CD14-positive monocyte (primary cell): ENCODE results near the gene TTC23L. TPM values are rescaled to one million over a fixed set of nuclear protein-coding genes. Genes with fewer than 3 reads are reported as not detected.

Experiments used
- DNase-seq, 3 donors: peaks; one replicate each; pipeline ENCODE4 v3.0.0-alpha.2; 2011 to 2022
- H2AFZ ChIP-seq: 2 replicates; pipeline ENCODE4 v1.6.0; 2012; ENCODE audit warnings: mild to moderate bottlenecking, low read depth, low read length, inconsistent platforms; ENCODE audit not compliant: insufficient read depth, poor library complexity, severe bottlenecking
- H3K27ac ChIP-seq, 2 donors: 1 replicate in 1 of 2; 2 replicates in 1 of 2; pipeline ENCODE4 v1.5.1; 2012 to 2013; ENCODE audit warnings: low read length in 2 of 2, control low read depth in 1 of 2, inconsistent platforms in 1 of 2, low read depth in 1 of 2, mild to moderate bottlenecking in 1 of 2
- H3K27me3 ChIP-seq, 2 donors: one replicate each; pipeline versions ENCODE4 v1.6.0 to v1.6.1; 2011 to 2013; ENCODE audit warnings: low read length in 2 of 2; ENCODE audit not compliant: control insufficient read depth in 2 of 2, insufficient read depth in 2 of 2
- H3K36me3 ChIP-seq, 2 donors: replicated peaks in 1 of 2; 1 replicate in 1 of 2; 2 replicates in 1 of 2; pipeline versions ENCODE4 v1.5.1 to v1.6.1; 2012 to 2013; ENCODE audit warnings: low read length in 2 of 2, control low read depth in 1 of 2, inconsistent platforms in 1 of 2, mild to moderate bottlenecking in 1 of 2; ENCODE audit not compliant: insufficient read depth in 2 of 2, control insufficient read depth in 1 of 2
- H3K4me1 ChIP-seq, 2 donors: 1 replicate in 1 of 2; 2 replicates in 1 of 2; pipeline versions ENCODE4 v1.5.1 to v1.6.1; 2012 to 2013; ENCODE audit warnings: low read length in 2 of 2, control low read depth in 1 of 2, inconsistent platforms in 1 of 2, mild to moderate bottlenecking in 1 of 2, moderate library complexity in 1 of 2; ENCODE audit not compliant: insufficient read depth in 2 of 2, control insufficient read depth in 1 of 2
- H3K4me2 ChIP-seq: replicated peaks from 2 replicates; pipeline ENCODE3; 2012; ENCODE audit warnings: low read length, moderate library complexity, mild to moderate bottlenecking; ENCODE audit not compliant: poor library complexity, severe bottlenecking; ENCODE audit errors: extremely low read depth
- H3K4me3 ChIP-seq, 3 experiments: fragments of 200-600 bp in 1 of 3; sonication (generic) in 1 of 3; replicated peaks in 1 of 3; 1 replicate in 2 of 3; 2 replicates in 1 of 3; pipeline ENCODE4 v1.5.1; 2011 to 2013; ENCODE audit warnings: low read length in 3 of 3, mild to moderate bottlenecking in 3 of 3, control low read depth in 2 of 3, low read depth in 2 of 3, inconsistent platforms in 1 of 3, moderate library complexity in 1 of 3
- H3K79me2 ChIP-seq: 2 replicates; pipeline ENCODE4 v1.6.0; 2012; ENCODE audit warnings: mild to moderate bottlenecking, control low read depth, inconsistent platforms, low read length, moderate library complexity; ENCODE audit not compliant: insufficient read depth
- H3K9ac ChIP-seq: 2 replicates; pipeline ENCODE4 v1.6.0; 2017; ENCODE audit warnings: low read length, mild to moderate bottlenecking; ENCODE audit not compliant: insufficient read depth, poor library complexity, severe bottlenecking
- H3K9me3 ChIP-seq, 2 donors: replicated peaks in 1 of 2; 1 replicate in 1 of 2; 2 replicates in 1 of 2; pipeline versions ENCODE4 v1.5.1 to v1.6.1; 2012 to 2013; ENCODE audit warnings: low read length in 2 of 2, control low read depth in 1 of 2; ENCODE audit not compliant: control insufficient read depth in 1 of 2, insufficient read depth in 1 of 2
- H4K20me1 ChIP-seq: 2 replicates; pipeline ENCODE4 v1.6.0; 2012; ENCODE audit warnings: mild to moderate bottlenecking, low read length, control low read depth, moderate library complexity; ENCODE audit not compliant: insufficient read depth
- H3K27ac Mint-ChIP-seq, 7 donors: one replicate each; pipeline ENCODE4 v1.8.0; 2020; ENCODE audit warnings: mild to moderate bottlenecking in 7 of 7, mixed read lengths in 7 of 7, moderate library complexity in 6 of 7, inconsistent platforms in 2 of 7
- H3K27me3 Mint-ChIP-seq, 3 donors: one replicate each; pipeline ENCODE4 v1.8.0; 2021 to 2022; ENCODE audit warnings: low read depth in 3 of 3, mild to moderate bottlenecking in 3 of 3, mixed read lengths in 3 of 3, moderate library complexity in 3 of 3, inconsistent platforms in 1 of 3
- H3K36me3 Mint-ChIP-seq, 2 donors: one replicate each; pipeline ENCODE4 v1.8.0; 2020; ENCODE audit warnings: mixed read lengths in 2 of 2, inconsistent platforms in 1 of 2, mild to moderate bottlenecking in 1 of 2
- H3K4me1 Mint-ChIP-seq: one replicate; pipeline ENCODE4 v1.8.0; 2020; ENCODE audit warnings: mild to moderate bottlenecking, mixed read lengths
- H3K4me3 Mint-ChIP-seq, 2 donors: one replicate each; pipeline ENCODE4 v1.8.0; 2020; ENCODE audit warnings: mild to moderate bottlenecking in 2 of 2, mixed read lengths in 2 of 2, moderate library complexity in 1 of 2
- H3K9me3 Mint-ChIP-seq, 7 donors: one replicate each; pipeline ENCODE4 v1.8.0; 2020 to 2022; ENCODE audit warnings: mixed read lengths in 7 of 7, mild to moderate bottlenecking in 6 of 7, moderate library complexity in 6 of 7, inconsistent platforms in 2 of 7
- CTCF ChIP-seq: fragments of 200-600 bp; IDR thresholded peaks from one replicate; pipeline ENCODE4 v1.8.0; 2022; ENCODE audit warnings: antibody characterized with exemption, mild to moderate bottlenecking
- WGBS: methylation state at CpG from one replicate; pipeline ENCODE4 v1.1.5; 2013; ENCODE audit warnings: missing lambda C conversion rate; ENCODE audit not compliant: insufficient coverage; 5-methylcytosine and 5-hydroxymethylcytosine counted together
- intact Hi-C, 2 donors: fragments of 100-400 bp; cut with micrococcal nuclease; formaldehyde crosslinking; loops; one replicate each; pipeline versions ENCODE4 v1.15.0 to v1.15.1; 2023
- polyA plus RNA-seq, 3 donors: library from polyadenylated mRNA; depleted of rRNA in 1 of 3; unstranded in 2 of 3; stranded (reverse) in 1 of 3; fragments of 300-500 nt in 2 of 3; fragments of >200 nt in 1 of 3; fragmentation: Illumina TruSeq in 2 of 3; gene quantifications; 1 replicate in 2 of 3; 2 replicates in 1 of 3; pipeline ENCODE4 v1.2.3, GENCODE V29; 2012 to 2021

The TTC23L gene
- polyA plus RNA-seq, 3 donors: not detected

- no peaks in the 10 kb centered on the region for H3K27me3 Mint-ChIP-seq
- Histone ChIP-seq H3K36me3 (no peaks in the 10 kb centered on the region), H3K79me2 (no peaks in the 10 kb centered on the region), H4K20me1 (no peaks in the 10 kb centered on the region), H3K4me1 (no peaks in the 10 kb centered on the region), H3K27me3 (no peaks in the 10 kb centered on the region), H3K9me3 (no peaks in the 10 kb centered on the region), H2AFZ (no peak overlapping the region), H3K4me3 (no peak overlapping the region), H3K4me2 (no peak overlapping the region), H3K9ac (no peak overlapping the region), H3K27ac (no peak overlapping the region)
- no peak overlapping the region for H3K4me3 Mint-ChIP-seq
- no peak for TF ChIP-seq CTCF
- no peaks in the 10 kb centered on the region for H3K4me1 Mint-ChIP-seq
- intact Hi-C loops: no loop called here
- DNase-seq: no peak
- 21% methylated on average over 1 of the region's 3 CpGs for WGBS
- H3K36me3 Mint-ChIP-seq: no peaks in the 10 kb centered on the region
- peak overlapping the region in 1 of 7 donors; percentile 30 for H3K27ac Mint-ChIP-seq
- no peaks in the 10 kb centered on the region for H3K9me3 Mint-ChIP-seq
Measured at GRCh38 chr5:34866989-34867471, 28.1 kb downstream of the TTC23L start.

DNA sequence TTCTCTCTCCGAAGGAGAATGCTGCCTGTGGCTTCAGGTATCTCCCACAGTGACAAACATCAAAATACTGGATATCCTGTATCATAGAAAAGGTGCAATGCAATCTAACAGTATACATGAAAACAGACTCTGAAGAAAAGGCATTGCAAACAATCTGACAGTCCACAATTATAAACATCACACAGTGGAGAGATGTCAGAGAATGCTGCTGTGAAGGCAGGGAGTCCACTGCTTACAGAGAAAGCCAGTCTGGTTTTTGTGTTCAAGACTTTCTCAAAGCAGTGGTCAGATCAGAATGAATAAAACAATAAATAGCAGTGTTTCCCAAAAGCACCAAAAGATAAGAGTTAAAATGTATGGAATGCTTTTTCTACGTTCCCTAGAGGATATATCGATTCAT is 28.7 kb downstream of the TTC23L start:
- Histone ChIP-seq H3K9me3 (no peaks in the 10 kb centered on the region), H3K36me3 (no peaks in the 10 kb centered on the region), H3K4me3 (no peak overlapping the region), H3K4me1 (no peaks in the 10 kb centered on the region), H2AFZ (no peak overlapping the region), H4K20me1 (no peaks in the 10 kb centered on the region), H3K79me2 (no peaks in the 10 kb centered on the region), H3K4me2 (no peak overlapping the region), H3K27me3 (no peaks in the 10 kb centered on the region), H3K27ac (no peak overlapping the region), H3K9ac (no peak overlapping the region)
- Mint-ChIP-seq H3K27ac (no peak overlapping the region), H3K4me1 (no peaks in the 10 kb centered on the region), H3K4me3 (no peak overlapping the region), H3K27me3 (no peaks in the 10 kb centered on the region), H3K9me3 (no peaks in the 10 kb centered on the region), H3K36me3 (no peaks in the 10 kb centered on the region)
- intact Hi-C loops: no loop called here
- no CpG with 5 or more reads among the region's 3 CpGs for WGBS
- DNase-seq: no peak
- TF ChIP-seq CTCF: no peak
